Measurements from ENCODE around the gene RCBTB2.
"Not testable (repeated sequence)": the region's sequence is repeated elsewhere in the genome, so short reads cannot be mapped to it uniquely, and the experiment has no call there.

Gene RCBTB2

GRCh38 chr13:48532506-48533499, at the start of gene RCBTB2:
Gene RCBTB2, minus strand, starts transcription at chr13:48533080. Its CDS starts 11,141 bp downstream, at chr13:48521939.
- H3K27ac Mint-ChIP-seq, result peak within 1 kb of the TSS; percentile 97

DNA sequence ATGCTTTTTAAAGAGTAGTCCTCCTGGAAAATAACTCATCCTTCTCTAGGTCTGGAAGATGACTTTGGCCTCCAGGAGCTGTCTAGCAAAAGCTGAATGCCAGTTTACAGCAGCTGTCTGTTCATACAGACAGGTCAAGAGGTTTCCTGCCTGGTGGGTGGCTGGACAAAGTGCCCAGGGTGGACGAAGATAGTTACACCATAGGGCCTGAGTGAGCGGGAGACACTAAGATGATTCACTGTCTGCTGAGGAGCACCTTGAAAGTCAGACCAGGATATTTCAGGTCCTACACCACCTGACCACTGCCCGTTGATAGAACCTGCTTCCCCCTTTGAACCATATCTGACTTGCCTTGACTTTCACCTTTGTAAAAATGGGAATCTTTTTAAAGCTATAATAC, 49.2 kb upstream of the RCBTB2 start:
- H3K9me3 Mint-ChIP-seq, result no peaks in the 10 kb centered on the region
- H3K27me3 Mint-ChIP-seq (ENCODE audit: low read depth), result peaks cover 57% of the 10 kb centered on the region
- peaks cover 1% of the 10 kb centered on the region for H3K36me3 Mint-ChIP-seq (ENCODE audit: low read depth)
- DNase-seq (ENCODE audit: low spot score), result no peak
- no peak overlapping the region for H3K27ac Mint-ChIP-seq
- no peak overlapping the region for H3K4me3 Mint-ChIP-seq
- H3K4me1 Mint-ChIP-seq (ENCODE audit: low read depth), result peaks cover 37% of the 10 kb centered on the region

More at GRCh38 chr13:48532506-48533499, at the start of gene RCBTB2:
- H3K36me3 Mint-ChIP-seq (ENCODE audit: low read depth), result peaks cover 25% of the 10 kb centered on the region
- H3K4me1 Mint-ChIP-seq (ENCODE audit: low read depth), result peaks cover 42% of the 10 kb centered on the region
- peaks cover 26% of the 10 kb centered on the region for H3K9me3 Mint-ChIP-seq
- H3K27me3 Mint-ChIP-seq (ENCODE audit: low read depth), result peaks cover 2% of the 10 kb centered on the region
- peak; percentile 100 for DNase-seq (ENCODE audit: low spot score)
- peak within 1 kb of the TSS; percentile 91 for H3K4me3 Mint-ChIP-seq

GRCh38 chr13:48580896-48581295, 48.0 kb upstream of the RCBTB2 start:
- Mint-ChIP-seq H3K9me3 (no peaks in the 10 kb centered on the region), H3K4me3 (no peak overlapping the region)

GRCh38 chr13:48580185-48580803, 47.4 kb upstream of the RCBTB2 start:
- Mint-ChIP-seq H3K9me3 (no peaks in the 10 kb centered on the region), H3K4me3 (no peak overlapping the region), H3K27me3 (ENCODE audit: low read depth) (peaks cover 60% of the 10 kb centered on the region), H3K27ac (no peak overlapping the region), H3K36me3 (ENCODE audit: low read depth) (peaks cover 2% of the 10 kb centered on the region), H3K4me1 (ENCODE audit: low read depth) (peaks cover 31% of the 10 kb centered on the region)
- peak; percentile 28 for DNase-seq (ENCODE audit: low spot score)

More at GRCh38 chr13:48580896-48581295, 48.0 kb upstream of the RCBTB2 start:
- Mint-ChIP-seq H3K36me3 (ENCODE audit: low read depth) (no peaks in the 10 kb centered on the region), H3K27ac (no peak overlapping the region), H3K27me3 (ENCODE audit: low read depth) (peaks cover 56% of the 10 kb centered on the region), H3K4me1 (ENCODE audit: low read depth) (peaks cover 31% of the 10 kb centered on the region)
- DNase-seq (ENCODE audit: low spot score), result no peak

DNA sequence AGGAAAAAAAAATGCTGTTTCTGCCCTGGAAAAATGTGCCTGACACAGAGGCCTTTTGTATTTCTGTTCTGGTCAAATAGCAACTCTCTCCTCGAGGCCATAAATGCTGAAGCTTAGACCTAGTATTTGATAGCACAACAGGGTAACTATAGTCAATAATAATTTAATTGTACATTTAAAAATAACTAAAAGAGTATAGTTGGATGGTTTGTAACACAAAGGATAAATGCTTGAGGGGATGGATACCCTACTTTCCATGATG, 47.0 kb upstream of the RCBTB2 start:
- H3K4me3 Mint-ChIP-seq; DNase-seq (ENCODE audit: low spot score); H3K27ac Mint-ChIP-seq; H3K9me3 Mint-ChIP-seq; H3K36me3 Mint-ChIP-seq (ENCODE audit: low read depth): not testable (repeated sequence)
- Mint-ChIP-seq H3K4me1 (ENCODE audit: low read depth) (peaks cover 31% of the 10 kb centered on the region), H3K27me3 (ENCODE audit: low read depth) (peaks cover 59% of the 10 kb centered on the region)

DNA sequence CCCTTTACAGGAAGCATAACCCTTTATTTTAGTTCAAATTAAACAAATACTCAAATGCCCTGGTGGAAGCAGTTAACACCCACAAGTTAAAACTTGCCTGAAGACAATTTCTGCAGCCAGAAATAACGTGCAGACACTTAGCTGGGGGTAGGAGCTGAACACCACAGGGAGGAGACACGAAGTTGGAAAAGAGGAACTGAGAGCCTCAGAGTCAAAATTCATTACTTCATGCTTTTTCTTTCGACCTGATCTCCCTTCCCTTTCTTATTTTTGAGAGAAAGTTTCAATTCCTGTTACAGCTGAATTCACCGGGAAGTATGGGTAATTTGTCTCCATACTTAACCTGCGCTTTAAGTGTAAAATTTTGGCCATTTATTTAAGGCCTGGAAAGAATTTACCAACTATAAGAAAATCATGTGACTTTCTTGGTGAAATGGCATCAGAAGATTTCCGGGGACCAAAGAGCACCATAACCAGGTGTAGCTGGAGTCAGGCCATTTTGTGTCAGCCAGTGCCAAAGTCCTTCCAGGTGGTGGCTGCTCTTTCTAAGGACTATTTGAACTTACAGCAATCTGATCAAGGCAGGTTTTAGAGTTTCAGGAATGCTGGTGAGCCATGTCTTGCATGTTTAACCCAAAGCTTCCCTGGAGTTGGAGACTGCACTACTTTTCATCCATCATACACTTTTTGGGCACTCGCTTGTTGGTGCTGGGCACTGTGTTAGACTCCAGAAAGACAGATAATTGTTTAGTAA, 46.5 kb upstream of the RCBTB2 start:
- H3K9me3 Mint-ChIP-seq, result no peaks in the 10 kb centered on the region
- H3K27me3 Mint-ChIP-seq (ENCODE audit: low read depth), result peaks cover 57% of the 10 kb centered on the region
- no peak overlapping the region for H3K27ac Mint-ChIP-seq

DNA sequence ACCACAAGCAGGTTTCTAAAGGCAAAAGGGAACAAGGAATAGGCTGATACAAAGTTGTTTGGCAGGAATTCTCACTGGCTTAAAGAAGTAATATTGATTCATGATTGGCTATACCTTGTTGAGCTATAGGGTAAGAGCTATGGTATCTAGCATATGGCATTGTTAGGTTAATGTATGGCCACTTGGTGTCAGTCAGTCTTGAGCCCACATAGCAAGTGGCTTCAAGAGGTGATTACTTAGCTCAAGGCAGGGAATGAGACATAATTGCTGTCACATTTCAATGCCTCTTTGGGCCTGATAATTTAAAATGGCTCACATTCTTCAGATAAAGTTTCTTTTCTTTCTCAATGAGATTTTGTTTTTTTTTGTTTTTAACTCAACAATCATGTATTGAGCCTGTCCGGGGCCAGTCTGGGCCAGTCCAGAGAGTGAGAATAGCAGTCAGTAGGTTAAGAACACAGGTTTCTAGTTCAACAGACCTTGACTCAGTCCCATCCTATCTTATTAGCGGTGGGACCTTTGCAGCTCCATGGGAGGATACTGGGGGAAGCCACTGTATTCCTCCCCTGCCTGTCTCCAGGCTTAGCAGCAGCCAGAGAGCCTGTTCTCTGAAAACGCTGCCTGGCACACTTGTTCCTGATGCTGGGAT, 45.8 kb upstream of the RCBTB2 start:
- peaks cover 41% of the 10 kb centered on the region for H3K4me1 Mint-ChIP-seq (ENCODE audit: low read depth)
- H3K36me3 Mint-ChIP-seq (ENCODE audit: low read depth), result peaks cover 2% of the 10 kb centered on the region
- no peak for DNase-seq (ENCODE audit: low spot score)
- H3K27me3 Mint-ChIP-seq (ENCODE audit: low read depth), result peaks cover 53% of the 10 kb centered on the region
- no peak overlapping the region for H3K27ac Mint-ChIP-seq
- no peaks in the 10 kb centered on the region for H3K9me3 Mint-ChIP-seq
- no peak overlapping the region for H3K4me3 Mint-ChIP-seq

More for the DNA sequence above, 46.5 kb upstream of the RCBTB2 start:
- no peak for DNase-seq (ENCODE audit: low spot score)
- Mint-ChIP-seq H3K4me1 (ENCODE audit: low read depth) (peaks cover 35% of the 10 kb centered on the region), H3K4me3 (no peak overlapping the region), H3K36me3 (ENCODE audit: low read depth) (peaks cover 2% of the 10 kb centered on the region)

GRCh38 chr13:48576448-48577010, 43.6 kb upstream of the RCBTB2 start:
- no peaks in the 10 kb centered on the region for H3K9me3 Mint-ChIP-seq
- DNase-seq (ENCODE audit: low spot score), result no peak
- no peak overlapping the region for H3K4me3 Mint-ChIP-seq
- H3K27ac Mint-ChIP-seq, result no peak overlapping the region
- H3K27me3 Mint-ChIP-seq (ENCODE audit: low read depth), result peaks cover 32% of the 10 kb centered on the region
- H3K36me3 Mint-ChIP-seq (ENCODE audit: low read depth), result peaks cover 2% of the 10 kb centered on the region
- H3K4me1 Mint-ChIP-seq (ENCODE audit: low read depth), result peaks cover 47% of the 10 kb centered on the region

DNA sequence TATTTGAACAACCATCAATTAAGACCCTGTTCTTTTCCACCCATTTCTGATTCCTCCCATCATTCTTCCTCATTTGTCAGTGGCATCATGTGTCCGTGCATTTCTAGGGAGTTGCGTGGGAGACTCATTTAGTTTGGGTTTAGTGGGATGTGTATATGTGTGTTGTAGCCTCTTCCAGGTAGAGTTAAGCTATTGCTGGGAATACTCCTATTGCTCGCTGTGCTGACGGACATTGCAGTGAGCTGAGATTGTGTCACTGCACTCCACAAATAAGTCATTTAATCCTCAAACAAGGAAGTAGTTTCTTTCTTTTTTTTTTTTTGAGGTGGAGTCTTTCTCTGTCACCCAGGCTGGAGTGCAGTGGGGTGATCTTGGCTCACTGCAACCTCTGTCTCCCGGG, 42.2 kb upstream of the RCBTB2 start:
- Mint-ChIP-seq H3K27ac (no peak overlapping the region), H3K27me3 (ENCODE audit: low read depth) (peaks cover 24% of the 10 kb centered on the region), H3K4me3 (no peak overlapping the region), H3K9me3 (no peaks in the 10 kb centered on the region), H3K36me3 (ENCODE audit: low read depth) (peaks cover 2% of the 10 kb centered on the region), H3K4me1 (ENCODE audit: low read depth) (peaks cover 46% of the 10 kb centered on the region)
- no peak for DNase-seq (ENCODE audit: low spot score)

- no peak overlapping the region for H3K27ac Mint-ChIP-seq
Measured at GRCh38 chr13:48574041-48574796, 41.3 kb upstream of the RCBTB2 start.

GRCh38 chr13:48573213-48574007, 40.5 kb upstream of the RCBTB2 start:
- Mint-ChIP-seq H3K9me3 (no peaks in the 10 kb centered on the region), H3K4me1 (ENCODE audit: low read depth) (peaks cover 46% of the 10 kb centered on the region), H3K27ac (no peak overlapping the region), H3K36me3 (ENCODE audit: low read depth) (peaks cover 2% of the 10 kb centered on the region), H3K27me3 (ENCODE audit: low read depth) (peaks cover 36% of the 10 kb centered on the region), H3K4me3 (no peak overlapping the region)
- DNase-seq (ENCODE audit: low spot score), result no peak

More at GRCh38 chr13:48574041-48574796, 41.3 kb upstream of the RCBTB2 start:
- DNase-seq (ENCODE audit: low spot score), result no peak
- Mint-ChIP-seq H3K36me3 (ENCODE audit: low read depth) (peaks cover 2% of the 10 kb centered on the region), H3K9me3 (no peaks in the 10 kb centered on the region), H3K4me3 (no peak overlapping the region), H3K27me3 (ENCODE audit: low read depth) (peaks cover 30% of the 10 kb centered on the region), H3K4me1 (ENCODE audit: low read depth) (peaks cover 46% of the 10 kb centered on the region)

All from T-helper 2 cell treated with Interferon-gamma antibody and Interleukin-4, amounts not matched to agents 5 μg/mL and 100 μg/mL, for 36 hours (primary cell).